Measurements from ENCODE around the gene JMJD6.

The JMJD6 gene

GRCh38 chr17:76678330-76678729, 48.1 kb downstream of the JMJD6 start:
- DNase-seq = no peak

GRCh38 chr17:76677406-76677805, 49.0 kb downstream of the JMJD6 start:
- DNase-seq = no peak

- no peak for DNase-seq
These were observed 49.8 kb downstream of the JMJD6 start for GRCh38 chr17:76676629-76677028.

- no peak for DNase-seq
These were observed 50.8 kb downstream of the JMJD6 start for GRCh38 chr17:76675648-76676047.

GRCh38 chr17:76674600-76674999, 51.8 kb downstream of the JMJD6 start:
- DNase-seq = no peak

- DNase-seq = no peak
These were observed 52.7 kb downstream of the JMJD6 start for GRCh38 chr17:76673729-76674128.

- no peak for DNase-seq
These were observed 53.5 kb downstream of the JMJD6 start for GRCh38 chr17:76672892-76673291.

- DNase-seq = no peak
These were observed 54.0 kb downstream of the JMJD6 start for GRCh38 chr17:76672270-76672851.

GRCh38 chr17:76671912-76672262, 54.5 kb downstream of the JMJD6 start:
- no peak for DNase-seq

GRCh38 chr17:76671123-76671911, 55.1 kb downstream of the JMJD6 start:
- peak; percentile 98 to 99 for DNase-seq

GRCh38 chr17:76670718-76671122, 55.7 kb downstream of the JMJD6 start:
- no peak for DNase-seq

- DNase-seq = no peak
These were observed 56.2 kb downstream of the JMJD6 start for GRCh38 chr17:76670020-76670717.

Data from SW 1271 (cell line).